H9 (cell line): ENCODE measurements around the gene UST. TPM values are rescaled to one million over a fixed set of nuclear protein-coding genes. Genes with fewer than 3 reads are reported as not detected.

ENCODE experiments used
- DNase-seq: peaks from one replicate; pipeline ENCODE4 v3.0.0-alpha.2; 2017
- H2AFZ ChIP-seq: one replicate; pipeline ENCODE4 v1.6.1; 2013; ENCODE audit warnings: mild to moderate bottlenecking, low read length, control low read depth, moderate library complexity
- H2AK5ac ChIP-seq: 2 replicates; pipeline ENCODE4 v1.6.1; 2013; ENCODE audit warnings: low read length, control low read depth, mixed read lengths; ENCODE audit not compliant: insufficient read length
- H2BK120ac ChIP-seq: one replicate; pipeline ENCODE4 v1.6.1; 2013; ENCODE audit warnings: low read depth, mild to moderate bottlenecking, low read length, control low read depth, inconsistent platforms; ENCODE audit not compliant: poor library complexity, severe bottlenecking
- H2BK12ac ChIP-seq: 2 replicates; pipeline ENCODE4 v1.6.1; 2013; ENCODE audit warnings: low read length, control low read depth, mixed read lengths, low read depth; ENCODE audit not compliant: insufficient read length
- H2BK15ac ChIP-seq: 2 replicates; pipeline ENCODE4 v1.6.1; 2013; ENCODE audit warnings: low read depth, low read length, control low read depth
- H2BK20ac ChIP-seq: one replicate; pipeline ENCODE4 v1.6.1; 2013; ENCODE audit warnings: low read depth, mild to moderate bottlenecking, low read length, control low read depth, inconsistent platforms; ENCODE audit not compliant: poor library complexity, severe bottlenecking
- H2BK5ac ChIP-seq: 2 replicates; pipeline ENCODE4 v1.6.1; 2013; ENCODE audit warnings: low read length, control low read depth, mixed read lengths; ENCODE audit not compliant: insufficient read length
- H3K14ac ChIP-seq: 2 replicates; pipeline ENCODE4 v1.6.1; 2013; ENCODE audit warnings: low read length, control low read depth; ENCODE audit not compliant: insufficient read depth
- H3K18ac ChIP-seq: 2 replicates; pipeline ENCODE4 v1.6.1; 2013; ENCODE audit warnings: low read depth, mild to moderate bottlenecking, mixed read lengths, low read length, control low read depth; ENCODE audit not compliant: insufficient read length
- H3K23ac ChIP-seq: 2 replicates; pipeline ENCODE4 v1.6.1; 2013; ENCODE audit warnings: low read length, control low read depth, mixed read lengths, low read depth; ENCODE audit not compliant: insufficient read length
- H3K23me2 ChIP-seq: 2 replicates; pipeline ENCODE4 v1.6.1; 2013; ENCODE audit warnings: low read depth, mild to moderate bottlenecking, mixed read lengths, low read length, control low read depth; ENCODE audit not compliant: insufficient read length, poor library complexity, severe bottlenecking
- H3K27ac ChIP-seq: 2 replicates; pipeline ENCODE4 v1.5.1; 2013; ENCODE audit warnings: low read length, control low read depth, mixed read lengths, low read depth; ENCODE audit not compliant: insufficient read length
- H3K27me3 ChIP-seq: 2 replicates; pipeline ENCODE4 v1.6.1; 2013; ENCODE audit warnings: low read length, control low read depth, inconsistent platforms; ENCODE audit not compliant: insufficient read depth
- H3K4ac ChIP-seq: 2 replicates; pipeline ENCODE4 v1.6.1; 2013; ENCODE audit warnings: low read depth, mild to moderate bottlenecking, control low read depth, inconsistent platforms, low read length, moderate library complexity
- H3K4me1 ChIP-seq: 2 replicates; pipeline ENCODE4 v1.6.1; 2013; ENCODE audit warnings: low read length, control low read depth, inconsistent platforms; ENCODE audit not compliant: insufficient read depth
- H3K4me2 ChIP-seq: 2 replicates; pipeline ENCODE4 v1.6.1; 2013; ENCODE audit warnings: low read length, control low read depth, mixed read lengths; ENCODE audit not compliant: insufficient read length, insufficient read depth
- H3K56ac ChIP-seq: 2 replicates; pipeline ENCODE4 v1.6.1; 2013; ENCODE audit warnings: low read depth, mild to moderate bottlenecking, mixed read lengths, low read length, control low read depth; ENCODE audit not compliant: insufficient read length
- H3K79me1 ChIP-seq: 2 replicates; pipeline ENCODE4 v1.6.1; 2013; ENCODE audit warnings: low read depth, mild to moderate bottlenecking, moderate library complexity, low read length, control low read depth, inconsistent platforms; ENCODE audit not compliant: insufficient read depth, poor library complexity, severe bottlenecking
- H3K79me2 ChIP-seq: 2 replicates; pipeline ENCODE4 v1.6.1; 2013; ENCODE audit warnings: low read length, control low read depth, inconsistent platforms; ENCODE audit not compliant: insufficient read depth
- H3K9ac ChIP-seq: 2 replicates; pipeline ENCODE4 v1.6.1; 2013; ENCODE audit warnings: low read length, control low read depth, mixed read lengths; ENCODE audit not compliant: insufficient read length; ENCODE audit errors: extremely low read depth
- H3K9me3 ChIP-seq: one replicate; pipeline ENCODE4 v1.6.1; 2013; ENCODE audit warnings: low read depth, low read length, inconsistent platforms; ENCODE audit not compliant: control insufficient read depth
- H3T11ph ChIP-seq: one replicate; pipeline ENCODE4 v1.6.1; 2013; ENCODE audit warnings: mild to moderate bottlenecking, low read length, control low read depth, inconsistent platforms
- H4K20me1 ChIP-seq: one replicate; pipeline ENCODE4 v1.6.1; 2013; ENCODE audit not compliant: control insufficient read depth, insufficient read length, insufficient read depth
- H4K5ac ChIP-seq: 2 replicates; pipeline ENCODE4 v1.6.1; 2013; ENCODE audit warnings: low read depth, mild to moderate bottlenecking, mixed read lengths, low read length, control low read depth; ENCODE audit not compliant: insufficient read length
- H4K8ac ChIP-seq: replicated peaks from 2 replicates; pipeline ENCODE4 v1.6.1; 2013; ENCODE audit warnings: low read length, control low read depth, mixed read lengths, low read depth; ENCODE audit not compliant: insufficient read length
- H4K91ac ChIP-seq: 2 replicates; pipeline ENCODE4 v1.6.1; 2013; ENCODE audit warnings: low read depth, mild to moderate bottlenecking, moderate library complexity, mixed read lengths, low read length, control low read depth; ENCODE audit not compliant: insufficient read length
- H3K27ac Mint-ChIP-seq, 3 experiments: 2 replicates in 2 of 3; 3 replicates in 1 of 3; pipeline ENCODE4 v1.8.0; 2020 to 2021; ENCODE audit warnings: mixed read lengths in 3 of 3, mild to moderate bottlenecking in 1 of 3, moderate library complexity in 1 of 3
- H3K27me3 Mint-ChIP-seq: 2 replicates; pipeline ENCODE4 v1.8.0; 2021; ENCODE audit warnings: low read depth, mild to moderate bottlenecking, moderate library complexity, mixed read lengths
- H3K36me3 Mint-ChIP-seq, 3 experiments: 2 replicates in 2 of 3; 3 replicates in 1 of 3; pipeline ENCODE4 v1.8.0; 2020 to 2021; ENCODE audit warnings: low read depth in 3 of 3, mixed read lengths in 3 of 3; ENCODE audit not compliant: insufficient read depth in 1 of 3
- H3K4me1 Mint-ChIP-seq, 2 experiments: 2 replicates each; pipeline ENCODE4 v1.8.0; 2020; ENCODE audit warnings: mixed read lengths in 2 of 2
- H3K4me3 Mint-ChIP-seq, 2 experiments: 2 replicates in 1 of 2; 3 replicates in 1 of 2; pipeline ENCODE4 v1.8.0; 2020 to 2021; ENCODE audit warnings: mild to moderate bottlenecking in 2 of 2, mixed read lengths in 2 of 2, moderate library complexity in 1 of 2
- H3K9me3 Mint-ChIP-seq, 2 experiments: 2 replicates in 1 of 2; 3 replicates in 1 of 2; pipeline ENCODE4 v1.8.0; 2020; ENCODE audit warnings: mild to moderate bottlenecking in 2 of 2, mixed read lengths in 2 of 2, moderate library complexity in 1 of 2
- CTCF ChIP-seq: fragments of 200-600 bp; sonication (generic); conservative IDR thresholded peaks from 3 replicates; pipeline ENCODE4 v1.8.0; 2021; ENCODE audit warnings: antibody characterized with exemption, mild to moderate bottlenecking
- WGBS: extraction: QIAGEN DNeasy Blood & Tissue Kit; methylation state at CpG from one replicate; pipeline ENCODE4 v1.1.7; 2013; ENCODE audit warnings: missing lambda C conversion rate, low lambda C conversion rate, mixed read lengths; ENCODE audit not compliant: insufficient read length; ENCODE audit errors: extremely low coverage; 5-methylcytosine and 5-hydroxymethylcytosine counted together
- total RNA-seq: library from RNA; stranded (reverse); gene quantifications from 2 replicates; pipeline ENCODE4 v1.2.1, GENCODE V29; 2021

UST gene
- total RNA-seq, 1 experiment from 2014 or later = 14.4 TPM

DNA sequence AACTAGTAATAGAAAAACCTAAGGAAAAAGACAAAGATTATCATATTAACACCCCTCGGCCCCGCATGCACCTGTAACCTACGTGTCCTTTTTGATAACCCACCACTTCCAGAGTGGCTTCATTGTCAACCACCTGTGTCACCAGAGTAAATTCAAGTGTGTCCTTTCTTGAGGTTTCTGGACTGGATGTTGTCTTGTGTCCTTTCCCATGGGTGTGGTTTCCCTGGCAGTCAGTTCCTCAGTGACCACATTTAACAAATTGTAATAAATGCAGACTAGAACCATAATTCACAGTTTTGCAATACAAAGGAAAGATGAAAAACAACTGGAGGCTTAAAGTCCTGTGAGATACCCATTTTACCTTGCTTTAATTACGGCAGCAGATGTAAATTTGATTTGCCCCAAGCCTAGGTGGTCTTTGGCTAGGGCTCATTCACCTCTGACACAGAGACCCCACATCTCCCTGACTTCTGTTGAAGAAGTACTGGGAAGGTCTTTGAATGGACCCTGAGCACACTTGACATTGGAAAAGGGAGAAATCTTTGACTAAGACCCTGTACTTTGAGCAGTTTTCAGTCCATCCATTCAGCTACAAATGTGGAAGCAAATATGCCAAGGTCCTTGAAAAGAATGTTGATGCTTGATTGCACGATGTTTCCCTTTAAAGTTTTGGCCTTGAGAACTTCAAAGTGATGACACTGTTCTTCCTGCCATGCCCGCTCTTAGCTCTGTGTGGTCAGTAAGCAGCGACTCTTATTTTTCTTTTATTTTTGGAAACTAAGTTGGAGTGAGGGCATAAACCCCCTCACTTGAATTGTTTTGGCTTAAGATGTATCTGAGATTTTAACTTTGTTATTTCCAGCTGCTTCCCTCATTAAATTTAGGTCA is 232.4 kb downstream of the UST start:
- Histone ChIP-seq H2BK5ac (no peak overlapping the region), H3K56ac (no peak overlapping the region), H4K91ac (no peak overlapping the region), H3K4me2 (no peak overlapping the region), H2AK5ac (no peak overlapping the region), H3T11ph (no peak overlapping the region), H3K18ac (no peak overlapping the region), H4K8ac (no peak overlapping the region), H3K23ac (no peak overlapping the region), H3K4me1 (peaks cover 10% of the 10 kb centered on the region; the same call in 1 of the 2 replicates), H3K79me2 (no peaks in the 10 kb centered on the region), H2BK120ac (no peak overlapping the region), H2BK12ac (no peak overlapping the region), H3K14ac (no peak overlapping the region), H2BK15ac (no peak overlapping the region), H3K23me2 (no peaks in the 10 kb centered on the region), H2BK20ac (no peak overlapping the region), H2AFZ (no peak overlapping the region), H3K9me3 (no peaks in the 10 kb centered on the region), H3K27me3 (no peaks in the 10 kb centered on the region), H4K20me1 (no peaks in the 10 kb centered on the region), H3K9ac (no peak overlapping the region), H3K4ac (no peak overlapping the region), H3K27ac (no peak overlapping the region), H4K5ac (no peak overlapping the region), H3K79me1 (peaks cover 3% of the 10 kb centered on the region)
- H3K4me3 Mint-ChIP-seq = no peak overlapping the region
- WGBS = no CpG with 5 or more reads among the region's 7 CpGs
- H3K4me1 Mint-ChIP-seq = peaks cover 26 to 27% of the 10 kb centered on the region in 2 experiments
- 0 out of 7 replicates have a peak overlapping the region, but pooled peaks of 1 of the 3 experiments have one; percentile 21 for H3K27ac Mint-ChIP-seq
- H3K36me3 Mint-ChIP-seq = peaks cover 0 to 13% (median 7%) of the 10 kb centered on the region in 3 experiments; a peak in 4 of 7 replicates
- H3K27me3 Mint-ChIP-seq = no peaks in the 10 kb centered on the region
- no peak for TF ChIP-seq CTCF
- DNase-seq = no peak
- H3K9me3 Mint-ChIP-seq = no peaks in the 10 kb centered on the region; a peak in 1 of 5 replicates
